Measurements from ENCODE around the gene SLC8A2. TPM values are rescaled to one million over a fixed set of nuclear protein-coding genes. Genes with fewer than 3 reads are reported as not detected.

Gene SLC8A2
- total RNA-seq, 1 donor from 2014 or later = 115 TPM

DNA sequence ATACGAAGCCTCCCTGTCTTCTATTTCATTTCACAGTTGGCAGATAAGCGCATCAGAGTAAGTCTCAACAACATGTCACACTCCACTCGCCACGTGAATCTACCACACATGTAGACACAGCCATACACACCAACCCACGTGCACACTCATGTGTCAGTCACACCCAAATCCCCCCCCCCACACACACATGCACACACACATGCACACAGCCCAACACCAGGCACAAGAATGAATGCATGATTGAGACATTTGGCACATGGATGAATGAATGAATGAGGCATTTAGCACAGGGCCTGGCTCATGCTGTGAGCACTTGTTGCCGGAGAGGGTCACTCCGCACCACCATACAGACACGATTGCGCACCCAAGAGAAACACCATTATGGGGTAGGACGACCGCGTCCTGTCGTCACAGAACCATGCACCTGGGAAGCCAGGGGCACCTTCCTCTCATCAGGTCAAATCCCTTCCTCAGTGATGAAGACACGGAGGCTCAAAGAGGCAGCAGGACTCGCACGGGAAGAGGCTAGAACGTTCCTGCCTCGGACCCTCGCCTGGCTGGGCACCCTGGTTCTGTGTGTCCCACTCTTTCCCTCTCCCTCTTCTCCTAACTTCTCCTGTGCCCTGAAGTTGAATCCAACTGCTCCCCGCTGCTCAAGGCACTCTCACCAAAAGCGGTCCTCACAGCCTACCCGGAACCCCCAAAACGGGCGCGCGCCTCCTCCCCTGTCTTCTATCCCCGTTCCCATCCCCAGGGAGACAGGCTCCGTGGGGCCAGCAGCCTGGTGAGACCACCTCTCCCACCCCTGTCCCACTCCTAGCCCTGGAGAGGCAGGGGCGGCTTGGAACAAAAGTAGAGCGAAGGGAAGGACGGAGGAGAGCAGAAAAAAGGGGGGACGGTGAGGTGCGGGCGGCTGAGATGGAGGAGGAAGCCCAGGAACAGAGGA is 53.7 kb downstream of the SLC8A2 start:
- H3K27ac Mint-ChIP-seq (ENCODE audit: unreplicated experiment) = peak overlapping the region; percentile 79
- peaks cover 32% of the 10 kb centered on the region for H3K4me1 Mint-ChIP-seq (ENCODE audit: low read depth, unreplicated experiment)
- H3K36me3 Mint-ChIP-seq (ENCODE audit: unreplicated experiment) = peaks cover 10% of the 10 kb centered on the region
- peak overlapping the region; percentile 99 for H3K4me3 Mint-ChIP-seq (ENCODE audit: unreplicated experiment)
- peaks cover 39% of the 10 kb centered on the region for H3K27me3 Mint-ChIP-seq (ENCODE audit: unreplicated experiment)
- TF ChIP-seq, protein P1, sequence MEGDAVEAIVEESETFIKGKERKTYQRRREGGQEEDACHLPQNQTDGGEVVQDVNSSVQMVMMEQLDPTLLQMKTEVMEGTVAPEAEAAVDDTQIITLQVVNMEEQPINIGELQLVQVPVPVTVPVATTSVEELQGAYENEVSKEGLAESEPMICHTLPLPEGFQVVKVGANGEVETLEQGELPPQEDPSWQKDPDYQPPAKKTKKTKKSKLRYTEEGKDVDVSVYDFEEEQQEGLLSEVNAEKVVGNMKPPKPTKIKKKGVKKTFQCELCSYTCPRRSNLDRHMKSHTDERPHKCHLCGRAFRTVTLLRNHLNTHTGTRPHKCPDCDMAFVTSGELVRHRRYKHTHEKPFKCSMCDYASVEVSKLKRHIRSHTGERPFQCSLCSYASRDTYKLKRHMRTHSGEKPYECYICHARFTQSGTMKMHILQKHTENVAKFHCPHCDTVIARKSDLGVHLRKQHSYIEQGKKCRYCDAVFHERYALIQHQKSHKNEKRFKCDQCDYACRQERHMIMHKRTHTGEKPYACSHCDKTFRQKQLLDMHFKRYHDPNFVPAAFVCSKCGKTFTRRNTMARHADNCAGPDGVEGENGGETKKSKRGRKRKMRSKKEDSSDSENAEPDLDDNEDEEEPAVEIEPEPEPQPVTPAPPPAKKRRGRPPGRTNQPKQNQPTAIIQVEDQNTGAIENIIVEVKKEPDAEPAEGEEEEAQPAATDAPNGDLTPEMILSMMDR (IDR thresholded peaks at IDR 0.05; ENCODE audit: partially characterized antibody, unreplicated experiment) = no peak
- DNase-seq = peak; percentile 36
- H3K9me3 Mint-ChIP-seq (ENCODE audit: unreplicated experiment) = peaks cover 31% of the 10 kb centered on the region

DNA sequence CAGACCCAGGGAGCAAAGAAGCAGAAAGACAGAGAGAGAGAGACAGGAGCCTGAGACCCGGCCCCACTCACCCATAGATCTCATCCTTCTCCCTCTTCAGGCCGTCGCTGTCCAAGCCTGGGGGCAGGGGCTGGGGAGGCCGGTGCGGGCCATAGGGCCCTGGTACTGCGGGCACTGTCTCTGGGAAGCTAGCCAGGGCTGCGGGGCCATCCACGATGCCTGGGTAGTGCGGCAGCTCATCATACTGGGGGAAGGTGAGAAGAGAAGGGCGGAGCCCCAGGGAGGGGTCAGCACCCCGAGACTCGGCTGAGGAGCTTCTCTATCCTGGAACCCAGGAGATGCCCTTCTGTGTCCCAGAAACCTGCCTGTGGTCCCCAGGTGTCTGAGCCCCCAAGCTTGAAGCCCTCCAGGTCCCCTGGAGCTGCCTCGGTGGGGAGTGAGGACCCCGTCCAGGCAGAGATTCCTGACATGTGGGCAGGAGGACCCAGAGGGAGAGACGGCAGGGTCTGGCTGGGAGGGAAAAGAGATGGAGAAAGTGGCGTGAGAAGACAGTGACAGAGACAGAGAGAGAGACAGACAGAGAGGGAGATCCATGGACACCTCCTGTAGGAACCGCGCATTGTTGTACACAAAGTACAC is 54.5 kb downstream of the SLC8A2 start:
- H3K4me3 Mint-ChIP-seq (ENCODE audit: unreplicated experiment) = peak overlapping the region; percentile 99
- H3K9me3 Mint-ChIP-seq (ENCODE audit: unreplicated experiment) = peaks cover 27% of the 10 kb centered on the region
- DNase-seq = no peak
- H3K27ac Mint-ChIP-seq (ENCODE audit: unreplicated experiment) = peak overlapping the region; percentile 79
- H3K27me3 Mint-ChIP-seq (ENCODE audit: unreplicated experiment) = peaks cover 33% of the 10 kb centered on the region
- TF ChIP-seq, protein P1 (IDR thresholded peaks at IDR 0.05; ENCODE audit: partially characterized antibody, unreplicated experiment) = no peak
- peaks cover 25% of the 10 kb centered on the region for H3K4me1 Mint-ChIP-seq (ENCODE audit: low read depth, unreplicated experiment)
- peaks cover 10% of the 10 kb centered on the region for H3K36me3 Mint-ChIP-seq (ENCODE audit: unreplicated experiment)

DNA sequence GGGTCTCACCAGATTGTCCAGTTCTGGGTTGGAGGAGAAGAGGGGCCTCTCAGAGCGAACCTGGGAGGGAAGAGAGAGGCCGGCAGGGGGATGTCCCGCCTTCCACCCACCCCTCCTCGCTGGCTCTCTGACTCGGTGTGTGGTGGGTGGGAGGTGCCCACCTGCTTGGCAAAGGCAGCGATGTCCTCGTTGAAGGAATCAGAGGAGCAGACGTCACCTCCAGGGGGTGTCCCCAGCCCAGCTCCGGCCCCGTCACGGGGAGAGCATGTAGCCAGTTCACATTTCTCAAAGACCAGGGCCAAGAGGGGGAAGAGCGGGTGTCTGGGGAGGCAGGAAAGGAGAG is 55.1 kb downstream of the SLC8A2 start:
- Mint-ChIP-seq H3K27ac (ENCODE audit: unreplicated experiment) (no peak overlapping the region), H3K4me3 (ENCODE audit: unreplicated experiment) (peak overlapping the region; percentile 99), H3K27me3 (ENCODE audit: unreplicated experiment) (peaks cover 30% of the 10 kb centered on the region), H3K9me3 (ENCODE audit: unreplicated experiment) (peaks cover 25% of the 10 kb centered on the region), H3K4me1 (ENCODE audit: low read depth, unreplicated experiment) (peaks cover 22% of the 10 kb centered on the region), H3K36me3 (ENCODE audit: unreplicated experiment) (peaks cover 10% of the 10 kb centered on the region)
- TF ChIP-seq, protein P1 (IDR thresholded peaks at IDR 0.05; ENCODE audit: partially characterized antibody, unreplicated experiment) = no peak
- no peak for DNase-seq

DNA sequence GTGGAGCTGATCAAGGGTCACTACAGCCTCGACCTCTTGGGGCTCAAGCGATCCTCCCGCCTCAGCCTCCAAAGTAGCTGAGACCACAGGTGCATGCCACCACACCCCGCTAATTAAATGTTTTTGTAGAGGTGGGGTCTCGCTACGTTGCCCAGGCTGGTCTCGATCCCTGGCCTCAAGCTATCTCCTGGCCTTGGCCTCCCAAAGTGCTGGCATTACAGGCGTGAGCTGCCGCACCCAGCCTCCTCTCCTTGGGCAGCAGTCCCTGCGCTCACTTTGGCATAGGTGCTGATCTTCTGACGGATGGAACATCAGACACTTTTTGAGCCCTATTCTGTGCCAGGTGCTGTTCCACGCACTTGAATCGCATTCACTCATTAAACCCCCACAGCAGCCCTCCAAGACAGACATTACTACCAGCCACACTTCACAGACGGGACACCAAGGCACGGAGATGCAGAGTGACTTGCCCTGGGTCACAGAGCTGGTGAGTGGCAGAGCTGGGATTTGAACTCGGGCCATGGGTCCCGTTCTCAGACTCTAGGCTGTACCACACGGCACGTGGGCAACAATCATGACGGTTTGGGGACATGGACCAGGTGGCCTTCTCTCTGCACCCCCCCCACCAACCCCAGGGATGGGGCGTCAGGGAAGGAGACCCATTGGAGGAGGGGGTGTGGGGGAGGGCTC is 55.6 kb downstream of the SLC8A2 start:
- Mint-ChIP-seq H3K27me3 (ENCODE audit: unreplicated experiment) (peaks cover 27% of the 10 kb centered on the region), H3K9me3 (ENCODE audit: unreplicated experiment) (peaks cover 22% of the 10 kb centered on the region), H3K4me3 (ENCODE audit: unreplicated experiment) (peak overlapping the region; percentile 99), H3K4me1 (ENCODE audit: low read depth, unreplicated experiment) (peaks cover 18% of the 10 kb centered on the region), H3K27ac (ENCODE audit: unreplicated experiment) (no peak overlapping the region), H3K36me3 (ENCODE audit: unreplicated experiment) (peaks cover 10% of the 10 kb centered on the region)
- TF ChIP-seq, protein P1 (IDR thresholded peaks at IDR 0.05; ENCODE audit: partially characterized antibody, unreplicated experiment) = no peak
- DNase-seq = no peak

Measured in glutamatergic neuron (in vitro differentiated cells).